ENCODE results near the gene SNRPD2. TPM values are rescaled to one million over a fixed set of nuclear protein-coding genes. Genes with fewer than 3 reads are reported as not detected.

The SNRPD2 gene
- total and polyA plus RNA-seq, 2 donors: 177 to 340 TPM

DNA sequence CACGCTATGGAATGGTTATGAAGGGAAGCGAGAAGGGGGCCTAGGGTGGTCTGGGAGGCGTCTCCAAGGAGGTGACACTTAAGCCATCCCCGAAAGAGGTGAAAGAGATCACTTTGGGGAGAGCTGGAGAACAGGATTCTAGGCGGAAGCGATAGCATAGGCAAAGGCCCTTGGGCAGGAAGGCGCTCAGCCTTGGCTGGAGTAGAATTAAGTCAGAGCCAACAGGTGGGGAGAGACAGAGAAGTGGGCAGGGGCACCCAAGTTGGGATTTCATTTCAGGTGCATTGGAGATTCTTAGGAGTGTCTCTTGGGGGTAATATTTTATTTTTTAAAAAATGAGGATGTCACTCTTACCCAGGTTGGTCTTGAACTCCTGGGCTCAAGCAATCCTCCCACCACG, 9.6 kb downstream of the SNRPD2 start:
- DNase-seq (ENCODE audit: extremely low spot score): no peak
- WGBS: 62% methylated on average over 8 of the region's 8 CpGs
- Histone ChIP-seq H3K27ac (ENCODE audit: low read depth) (peak overlapping the region; percentile 62), H3K4me1 (ENCODE audit: insufficient read depth) (no peaks in the 10 kb centered on the region), H3K4me3 (ENCODE audit: low read depth, low read length) (no peak overlapping the region), H3K36me3 (ENCODE audit: insufficient read depth) (no peaks in the 10 kb centered on the region)

DNA sequence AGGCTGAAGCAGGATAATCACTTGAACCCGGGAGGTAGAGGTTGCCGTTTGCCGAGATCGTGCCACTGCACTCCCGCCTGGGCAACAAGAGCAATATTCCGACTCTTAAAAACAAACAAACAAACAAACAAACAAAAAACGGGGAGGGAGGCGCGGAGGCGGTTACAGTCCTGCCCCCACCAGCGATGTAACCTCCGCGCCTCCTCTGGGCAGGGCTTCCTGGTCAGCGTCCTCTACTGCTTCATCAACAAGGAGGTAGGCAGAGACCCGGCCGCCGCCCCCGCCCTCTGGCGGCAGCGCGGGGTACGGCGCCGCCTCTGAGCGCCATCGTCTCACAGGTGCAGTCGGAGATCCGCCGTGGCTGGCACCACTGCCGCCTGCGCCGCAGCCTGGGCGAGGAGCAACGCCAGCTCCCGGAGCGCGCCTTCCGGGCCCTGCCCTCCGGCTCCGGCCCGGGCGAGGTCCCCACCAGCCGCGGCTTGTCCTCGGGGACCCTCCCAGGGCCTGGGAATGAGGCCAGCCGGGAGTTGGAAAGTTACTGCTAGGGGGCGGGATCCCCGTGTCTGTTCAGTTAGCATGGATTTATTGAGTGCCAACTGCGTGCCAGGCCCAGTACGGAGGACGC, 10.2 kb downstream of the SNRPD2 start:
- H3K4me1 ChIP-seq (ENCODE audit: insufficient read depth): no peaks in the 10 kb centered on the region
- H3K4me3 ChIP-seq (ENCODE audit: low read depth, low read length): peak overlapping the region; percentile 1
- H3K27ac ChIP-seq (ENCODE audit: low read depth): peak overlapping the region; percentile 62
- no peaks in the 10 kb centered on the region for H3K36me3 ChIP-seq (ENCODE audit: insufficient read depth)
- DNase-seq (ENCODE audit: extremely low spot score): no peak
- WGBS: 3% methylated on average over 51 of the region's 51 CpGs

GRCh38 chr19:45677351-45678230, 14.2 kb downstream of the SNRPD2 start:
- 3% methylated on average over 49 of the region's 49 CpGs for WGBS
- Histone ChIP-seq H3K4me1 (ENCODE audit: insufficient read depth) (no peaks in the 10 kb centered on the region), H3K4me3 (ENCODE audit: low read depth, low read length) (peak overlapping the region; percentile 35), H3K36me3 (ENCODE audit: insufficient read depth) (no peaks in the 10 kb centered on the region), H3K27ac (ENCODE audit: low read depth) (no peak overlapping the region)
- peak; percentile 67 for DNase-seq (ENCODE audit: extremely low spot score)

- Histone ChIP-seq H3K4me1 (ENCODE audit: insufficient read depth) (no peaks in the 10 kb centered on the region), H3K36me3 (ENCODE audit: insufficient read depth) (no peaks in the 10 kb centered on the region), H3K27ac (ENCODE audit: low read depth) (no peak overlapping the region), H3K4me3 (ENCODE audit: low read depth, low read length) (peak overlapping the region; percentile 35)
- DNase-seq (ENCODE audit: extremely low spot score): no peak
- WGBS: 5% methylated on average over 28 of the region's 28 CpGs
These were observed 14.9 kb downstream of the SNRPD2 start for GRCh38 chr19:45676851-45677263.

- 54% methylated on average over 7 of the region's 7 CpGs for WGBS
- Histone ChIP-seq H3K4me3 (ENCODE audit: low read depth, low read length) (no peak overlapping the region), H3K36me3 (ENCODE audit: insufficient read depth) (no peaks in the 10 kb centered on the region), H3K4me1 (ENCODE audit: insufficient read depth) (no peaks in the 10 kb centered on the region), H3K27ac (ENCODE audit: low read depth) (no peak overlapping the region)
- no peak for DNase-seq (ENCODE audit: extremely low spot score)
These were observed 16.8 kb downstream of the SNRPD2 start for GRCh38 chr19:45674946-45675345.

DNA sequence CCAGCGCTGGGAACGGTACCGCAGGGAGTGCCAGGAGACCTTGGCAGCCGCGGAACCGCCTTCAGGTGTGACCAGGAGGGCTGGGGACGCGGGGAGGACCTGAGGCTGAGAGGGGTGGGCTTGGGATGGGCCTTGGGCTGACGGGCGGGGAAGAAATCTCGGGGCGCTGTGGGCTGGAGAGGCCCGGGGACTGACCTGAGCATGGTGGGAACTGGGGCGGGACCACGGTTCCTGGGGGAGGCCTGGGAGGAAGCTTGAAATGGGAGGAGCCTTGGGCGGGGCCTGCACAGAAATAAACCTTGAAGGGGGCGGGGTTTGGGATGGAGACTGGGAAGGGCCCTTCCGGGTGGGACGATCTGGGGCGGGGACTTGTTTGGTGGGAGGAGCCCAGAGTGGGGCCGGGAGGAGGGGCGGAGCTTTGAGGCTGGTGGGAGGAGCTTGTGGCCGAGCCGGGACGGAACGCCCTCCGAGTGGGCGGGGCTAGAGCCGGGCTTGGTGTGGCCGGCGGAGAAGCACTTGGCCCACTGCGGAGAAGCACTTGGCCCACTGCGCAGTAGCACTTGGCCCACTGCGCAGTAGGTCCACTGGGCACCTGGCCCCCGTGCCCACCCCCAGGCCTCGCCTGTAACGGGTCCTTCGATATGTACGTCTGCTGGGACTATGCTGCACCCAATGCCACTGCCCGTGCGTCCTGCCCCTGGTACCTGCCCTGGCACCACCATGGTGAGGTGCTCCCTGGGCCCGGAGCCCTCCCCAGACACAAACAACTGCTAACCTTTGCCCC, 20.9 kb downstream of the SNRPD2 start:
- no peak for DNase-seq (ENCODE audit: extremely low spot score)
- Histone ChIP-seq H3K4me1 (ENCODE audit: insufficient read depth) (no peaks in the 10 kb centered on the region), H3K4me3 (ENCODE audit: low read depth, low read length) (no peak overlapping the region), H3K36me3 (ENCODE audit: insufficient read depth) (no peaks in the 10 kb centered on the region), H3K27ac (ENCODE audit: low read depth) (no peak overlapping the region)
- 11% methylated on average over 42 of the region's 42 CpGs for WGBS

GRCh38 chr19:45668342-45668871, 23.3 kb downstream of the SNRPD2 start:
- peak overlapping the region; percentile 13 for H3K4me3 ChIP-seq (ENCODE audit: low read depth, low read length)

GRCh38 chr19:45667620-45668341, 24.0 kb downstream of the SNRPD2 start, which contains the start of gene GIPR:
TSS of gene GIPR (plus strand) at chr19:45668221. CDS start at chr19:45669521, 1,300 bp downstream.
- 16% methylated on average over 15 of the region's 15 CpGs for WGBS
- Histone ChIP-seq H3K36me3 (ENCODE audit: insufficient read depth) (no peaks in the 10 kb centered on the region), H3K27ac (ENCODE audit: low read depth) (no peak within 1 kb of the TSS), H3K4me3 (ENCODE audit: low read depth, low read length) (peak within 1 kb of the TSS; percentile 13), H3K4me1 (ENCODE audit: insufficient read depth) (no peaks in the 10 kb centered on the region)
- DNase-seq (ENCODE audit: extremely low spot score): no peak

More at GRCh38 chr19:45668342-45668871, 23.3 kb downstream of the SNRPD2 start:
- DNase-seq (ENCODE audit: extremely low spot score): no peak
- 1% methylated on average over 19 of the region's 19 CpGs for WGBS
- no peak overlapping the region for H3K27ac ChIP-seq (ENCODE audit: low read depth)
- H3K4me1 ChIP-seq (ENCODE audit: insufficient read depth): no peaks in the 10 kb centered on the region
- no peaks in the 10 kb centered on the region for H3K36me3 ChIP-seq (ENCODE audit: insufficient read depth)

DNA sequence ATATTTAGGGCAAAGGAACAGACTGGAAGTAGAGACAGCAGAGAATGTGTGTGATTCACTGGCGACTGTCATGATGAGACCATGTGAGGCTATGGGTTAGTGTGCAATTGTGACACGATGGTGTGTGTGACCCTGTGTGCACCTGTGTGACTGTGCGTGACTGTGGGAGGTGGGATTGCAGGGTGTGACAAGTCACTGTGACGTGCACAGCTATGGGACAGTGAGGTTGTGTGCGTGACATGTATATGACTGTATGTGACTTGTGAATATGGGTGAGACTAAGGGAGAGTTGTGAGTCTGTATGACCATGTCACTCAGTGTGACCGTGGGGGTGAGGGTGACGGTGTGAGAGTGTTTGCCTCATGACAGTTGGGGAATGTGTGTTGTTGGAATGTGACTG, 27.2 kb downstream of the SNRPD2 start:
- Histone ChIP-seq H3K36me3 (ENCODE audit: insufficient read depth) (no peaks in the 10 kb centered on the region), H3K4me1 (ENCODE audit: insufficient read depth) (no peaks in the 10 kb centered on the region), H3K4me3 (ENCODE audit: low read depth, low read length) (no peak overlapping the region), H3K27ac (ENCODE audit: low read depth) (no peak overlapping the region)
- no peak for DNase-seq (ENCODE audit: extremely low spot score)
- WGBS: 73% methylated on average over 7 of the region's 7 CpGs

DNA sequence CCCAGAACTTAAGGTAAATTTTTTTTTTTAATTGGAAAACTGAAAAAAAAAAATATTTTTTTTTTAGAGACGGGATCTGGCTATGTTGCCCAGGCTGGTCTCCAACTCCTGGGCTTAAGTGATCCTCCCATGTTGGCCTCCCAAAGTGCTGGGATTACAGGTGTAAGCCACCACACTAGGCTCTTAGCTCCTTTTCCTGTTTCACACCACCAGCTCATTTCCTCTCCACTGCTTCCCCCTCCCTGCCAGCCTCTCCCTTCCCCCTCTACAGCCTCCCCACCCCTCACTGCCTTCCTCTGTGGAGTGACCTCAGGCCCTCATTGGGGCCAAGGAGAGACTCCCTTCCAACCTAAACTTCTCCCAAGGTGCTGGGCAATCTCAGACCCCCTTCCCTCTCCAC, 28.0 kb downstream of the SNRPD2 start:
- 93% methylated on average over 1 of the region's 1 CpG for WGBS
- DNase-seq (ENCODE audit: extremely low spot score): no peak
- Histone ChIP-seq H3K36me3 (ENCODE audit: insufficient read depth) (no peaks in the 10 kb centered on the region), H3K27ac (ENCODE audit: low read depth) (no peak overlapping the region), H3K4me3 (ENCODE audit: low read depth, low read length) (no peak overlapping the region), H3K4me1 (ENCODE audit: insufficient read depth) (no peaks in the 10 kb centered on the region)

DNA sequence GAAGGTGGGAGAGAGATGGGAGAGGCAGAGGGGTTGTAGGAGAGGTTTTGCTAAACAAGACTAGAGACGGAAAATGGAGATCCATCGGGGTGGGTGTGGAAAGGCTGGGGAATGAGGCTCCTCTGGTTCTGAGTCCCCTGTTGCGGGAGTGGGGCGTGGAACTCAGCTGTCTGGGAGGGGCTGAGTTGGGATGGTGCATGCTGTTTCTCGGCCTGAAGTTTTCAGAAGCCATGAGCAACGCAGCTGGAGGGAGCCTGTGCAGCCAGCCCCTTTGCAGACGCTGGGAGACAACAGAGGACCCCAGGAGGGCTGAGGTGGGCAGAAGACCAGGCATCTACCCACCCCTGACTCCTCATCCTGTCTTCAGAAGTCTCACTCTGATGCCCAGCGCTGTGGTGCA, 31.1 kb downstream of the SNRPD2 start:
- no peaks in the 10 kb centered on the region for H3K4me1 ChIP-seq (ENCODE audit: insufficient read depth)
- 27% methylated on average over 8 of the region's 8 CpGs for WGBS
- no peaks in the 10 kb centered on the region for H3K36me3 ChIP-seq (ENCODE audit: insufficient read depth)
- H3K4me3 ChIP-seq (ENCODE audit: low read depth, low read length): no peak overlapping the region
- DNase-seq (ENCODE audit: extremely low spot score): no peak
- H3K27ac ChIP-seq (ENCODE audit: low read depth): no peak overlapping the region

DNA sequence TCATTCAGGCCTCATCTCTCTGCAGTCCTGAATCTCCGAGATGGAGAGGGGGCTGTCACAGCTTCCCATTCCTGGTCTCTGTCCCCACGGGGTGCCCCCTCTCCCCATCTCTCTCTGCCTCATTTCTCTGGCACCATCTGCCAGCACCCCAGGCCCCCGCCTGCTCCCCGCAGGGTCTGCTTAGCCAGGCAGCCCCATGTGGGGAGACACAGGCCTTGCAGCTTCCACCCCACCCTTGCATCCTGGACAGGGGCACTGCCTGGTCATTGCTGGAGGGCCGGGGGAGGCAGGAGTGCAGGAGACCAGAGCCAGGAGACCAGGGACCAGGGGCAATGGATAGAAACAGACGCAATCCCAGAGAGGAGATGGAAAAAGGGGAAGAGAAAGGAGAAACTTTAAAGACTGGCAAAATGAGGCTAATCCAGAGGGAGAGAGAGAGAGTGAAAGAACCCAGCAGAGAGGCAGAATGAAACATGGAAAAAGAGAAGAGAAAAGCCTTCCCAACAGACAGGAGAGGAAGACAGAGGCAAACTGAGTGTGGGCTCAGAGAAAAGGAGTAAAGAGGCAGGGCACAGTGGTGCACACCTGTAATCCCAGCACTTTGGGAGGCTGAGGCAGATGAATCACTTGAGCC, 32.5 kb downstream of the SNRPD2 start:
- 66% methylated on average over 6 of the region's 6 CpGs for WGBS
- H3K27ac ChIP-seq (ENCODE audit: low read depth): no peak overlapping the region
- DNase-seq (ENCODE audit: extremely low spot score): no peak
- H3K4me1 ChIP-seq (ENCODE audit: insufficient read depth): no peaks in the 10 kb centered on the region
- H3K4me3 ChIP-seq (ENCODE audit: low read depth, low read length): no peak overlapping the region
- no peaks in the 10 kb centered on the region for H3K36me3 ChIP-seq (ENCODE audit: insufficient read depth)
